Measurements from ENCODE around the gene IL34. TPM values are rescaled to one million over a fixed set of nuclear protein-coding genes. Genes with fewer than 3 reads are reported as not detected.

The IL34 gene
- total RNA-seq, 1 experiment from 2014 or later = 0.35 TPM

DNA sequence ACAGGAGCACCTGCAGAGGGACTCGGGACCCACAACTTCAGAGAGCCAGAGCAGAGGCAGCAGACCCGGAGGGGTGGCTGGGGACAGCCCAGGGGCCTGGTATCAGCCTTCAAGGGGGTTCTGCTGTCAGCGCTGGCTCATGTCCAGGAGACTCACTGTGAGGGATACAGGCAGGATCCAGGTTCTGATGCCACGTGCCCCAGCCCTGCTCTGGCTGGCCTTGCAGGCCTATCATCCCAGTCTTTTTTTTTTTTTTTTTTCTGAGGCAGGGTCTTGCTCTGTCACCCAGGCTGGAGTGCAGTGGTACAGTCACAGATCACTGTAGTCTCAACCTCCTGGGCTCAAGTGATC, 48.5 kb downstream of the IL34 start:
- Mint-ChIP-seq H3K4me3 (ENCODE audit: low read depth, unreplicated experiment) (no peak overlapping the region), H3K36me3 (ENCODE audit: insufficient read depth, unreplicated experiment) (peaks cover 17% of the 10 kb centered on the region), H3K27me3 (ENCODE audit: unreplicated experiment) (no peaks in the 10 kb centered on the region), H3K9me3 (ENCODE audit: low read depth, unreplicated experiment) (no peaks in the 10 kb centered on the region), H3K27ac (ENCODE audit: unreplicated experiment) (no peak overlapping the region), H3K4me1 (ENCODE audit: low read depth, unreplicated experiment) (peaks cover 24% of the 10 kb centered on the region)
- no peak for DNase-seq
- TF ChIP-seq, protein P1, sequence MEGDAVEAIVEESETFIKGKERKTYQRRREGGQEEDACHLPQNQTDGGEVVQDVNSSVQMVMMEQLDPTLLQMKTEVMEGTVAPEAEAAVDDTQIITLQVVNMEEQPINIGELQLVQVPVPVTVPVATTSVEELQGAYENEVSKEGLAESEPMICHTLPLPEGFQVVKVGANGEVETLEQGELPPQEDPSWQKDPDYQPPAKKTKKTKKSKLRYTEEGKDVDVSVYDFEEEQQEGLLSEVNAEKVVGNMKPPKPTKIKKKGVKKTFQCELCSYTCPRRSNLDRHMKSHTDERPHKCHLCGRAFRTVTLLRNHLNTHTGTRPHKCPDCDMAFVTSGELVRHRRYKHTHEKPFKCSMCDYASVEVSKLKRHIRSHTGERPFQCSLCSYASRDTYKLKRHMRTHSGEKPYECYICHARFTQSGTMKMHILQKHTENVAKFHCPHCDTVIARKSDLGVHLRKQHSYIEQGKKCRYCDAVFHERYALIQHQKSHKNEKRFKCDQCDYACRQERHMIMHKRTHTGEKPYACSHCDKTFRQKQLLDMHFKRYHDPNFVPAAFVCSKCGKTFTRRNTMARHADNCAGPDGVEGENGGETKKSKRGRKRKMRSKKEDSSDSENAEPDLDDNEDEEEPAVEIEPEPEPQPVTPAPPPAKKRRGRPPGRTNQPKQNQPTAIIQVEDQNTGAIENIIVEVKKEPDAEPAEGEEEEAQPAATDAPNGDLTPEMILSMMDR (IDR thresholded peaks at IDR 0.05; ENCODE audit: unreplicated experiment) = no peak
- CTCF ChIA-PET = interaction anchor here (1.1 kb wide), 1 partner anchor 27 kb away, joined by 3 read pairs; no protein-coding TSS in a partner anchor
- intact Hi-C loops (cut with micrococcal nuclease; ENCODE audit: unreplicated experiment) = no loop called here
- BruUV-seq (replicated peaks) = no TSS peak

DNA sequence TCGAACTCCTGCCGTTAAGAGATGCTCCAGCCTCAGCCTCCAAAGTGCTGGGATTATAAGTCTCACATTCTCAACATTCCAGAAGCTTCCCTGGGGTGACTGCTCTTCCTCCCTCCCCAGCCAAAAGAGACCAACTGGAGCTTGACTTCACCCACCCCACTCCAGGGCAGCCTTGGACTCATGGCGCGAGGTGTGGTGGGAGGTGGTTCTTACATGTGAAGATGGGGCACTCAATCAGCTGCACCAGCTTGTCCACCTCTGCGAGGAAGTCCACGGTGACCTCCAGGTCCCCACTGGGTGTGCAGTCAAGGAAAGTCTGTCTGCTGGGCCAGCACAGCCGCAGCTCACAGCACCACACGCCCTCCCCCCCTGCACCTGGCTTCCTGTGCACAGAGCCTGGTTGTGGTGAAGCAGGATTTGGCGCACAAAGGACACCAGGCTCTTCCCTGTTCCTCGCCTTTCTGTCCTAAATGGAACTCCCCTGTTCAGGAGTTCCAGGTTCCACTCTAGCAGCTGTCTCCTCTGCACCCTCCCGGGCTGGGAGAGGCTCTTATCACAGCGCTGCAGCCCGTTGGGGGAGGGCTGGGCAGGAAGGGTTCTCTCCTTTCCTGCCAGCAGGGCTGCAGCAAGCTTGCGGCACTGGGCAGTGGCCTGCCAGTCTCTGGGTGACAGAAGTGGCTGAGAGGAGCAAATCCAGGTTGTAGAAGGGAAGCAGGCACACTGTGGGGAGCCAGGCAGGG, 49.1 kb downstream of the IL34 start:
- H3K36me3 Mint-ChIP-seq (ENCODE audit: insufficient read depth, unreplicated experiment) = peaks cover 17% of the 10 kb centered on the region
- peak; percentile 54 for DNase-seq
- BruUV-seq (replicated peaks) = no TSS peak
- TF ChIP-seq, protein P1 (IDR thresholded peaks at IDR 0.05; ENCODE audit: unreplicated experiment) = no peak
- no peak overlapping the region for H3K4me3 Mint-ChIP-seq (ENCODE audit: low read depth, unreplicated experiment)
- H3K27me3 Mint-ChIP-seq (ENCODE audit: unreplicated experiment) = no peaks in the 10 kb centered on the region
- intact Hi-C loops (cut with micrococcal nuclease; ENCODE audit: unreplicated experiment) = no loop called here
- no peak overlapping the region for H3K27ac Mint-ChIP-seq (ENCODE audit: unreplicated experiment)
- no peaks in the 10 kb centered on the region for H3K9me3 Mint-ChIP-seq (ENCODE audit: low read depth, unreplicated experiment)
- CTCF ChIA-PET = interaction anchor here (0.6 to 1.1 kb wide), 3 partner anchors 12 to 72 kb away, joined by 3 to 4 read pairs (median 3); no protein-coding TSS in a partner anchor
- peaks cover 24% of the 10 kb centered on the region for H3K4me1 Mint-ChIP-seq (ENCODE audit: low read depth, unreplicated experiment)

DNA sequence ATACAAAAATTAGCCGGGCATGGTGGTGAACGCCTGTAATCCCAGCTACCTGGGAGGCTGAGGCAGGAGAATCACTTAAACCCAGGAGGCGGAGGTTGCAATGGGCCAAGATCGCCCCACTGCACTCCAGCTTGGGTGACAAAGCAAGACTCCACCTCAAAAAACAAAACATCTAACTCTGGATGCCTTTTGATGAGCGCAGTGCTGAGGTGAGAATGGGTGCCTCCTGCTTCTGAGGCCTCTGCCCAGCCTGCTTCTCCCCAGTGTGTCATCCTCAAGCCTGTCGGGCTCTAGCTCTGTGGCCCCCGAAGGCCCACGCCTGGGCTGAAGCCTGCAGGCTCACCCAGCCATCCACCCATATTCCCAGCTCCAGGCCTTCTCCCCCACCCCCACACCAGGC, 50.0 kb downstream of the IL34 start:
- no peak for DNase-seq
- Mint-ChIP-seq H3K9me3 (ENCODE audit: low read depth, unreplicated experiment) (no peaks in the 10 kb centered on the region), H3K4me3 (ENCODE audit: low read depth, unreplicated experiment) (no peak overlapping the region), H3K27me3 (ENCODE audit: unreplicated experiment) (no peaks in the 10 kb centered on the region), H3K27ac (ENCODE audit: unreplicated experiment) (no peak overlapping the region), H3K4me1 (ENCODE audit: low read depth, unreplicated experiment) (peaks cover 24% of the 10 kb centered on the region), H3K36me3 (ENCODE audit: insufficient read depth, unreplicated experiment) (peaks cover 17% of the 10 kb centered on the region)
- intact Hi-C loops (cut with micrococcal nuclease; ENCODE audit: unreplicated experiment) = no loop called here
- TF ChIP-seq, protein P1 (IDR thresholded peaks at IDR 0.05; ENCODE audit: unreplicated experiment) = no peak
- CTCF ChIA-PET = interaction anchor here (1.4 kb wide), 1 partner anchor 72 kb away, joined by 5 read pairs; no protein-coding TSS in a partner anchor
- no TSS peak for BruUV-seq (replicated peaks)

DNA sequence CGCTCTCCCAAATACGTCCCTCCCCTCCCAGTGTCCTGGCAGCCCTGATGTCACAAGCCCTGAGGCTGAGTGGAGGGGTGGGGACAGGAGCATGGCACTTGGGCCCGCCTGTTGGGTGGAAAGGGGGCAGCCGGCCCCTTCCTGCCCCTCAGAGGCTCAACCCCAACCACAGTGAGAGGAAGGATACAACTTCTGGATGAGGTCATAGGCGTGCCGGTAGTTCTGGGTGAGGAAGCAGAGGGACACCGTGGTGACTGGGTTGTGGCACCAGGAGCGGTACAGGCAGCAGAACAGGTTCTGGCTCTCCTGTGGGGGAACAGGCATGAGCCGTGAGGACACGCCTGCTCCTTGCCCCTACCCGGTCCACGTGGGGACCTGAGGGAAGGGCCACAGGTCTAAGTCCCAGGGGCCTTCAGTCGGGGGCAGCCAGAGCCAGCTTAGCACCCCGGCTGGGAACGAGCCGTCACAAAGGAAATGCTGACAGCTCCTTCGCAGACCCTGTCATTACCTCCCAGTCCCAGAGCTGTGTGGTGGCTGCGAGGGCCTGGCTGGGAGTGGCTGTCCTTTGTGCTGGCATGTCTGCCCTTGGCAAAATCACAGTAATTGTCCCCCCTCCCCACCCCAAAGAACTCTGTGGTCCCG, 50.7 kb downstream of the IL34 start:
- BruUV-seq (replicated peaks) = no TSS peak
- Mint-ChIP-seq H3K9me3 (ENCODE audit: low read depth, unreplicated experiment) (no peaks in the 10 kb centered on the region), H3K27ac (ENCODE audit: unreplicated experiment) (no peak overlapping the region), H3K4me3 (ENCODE audit: low read depth, unreplicated experiment) (no peak overlapping the region), H3K27me3 (ENCODE audit: unreplicated experiment) (no peaks in the 10 kb centered on the region), H3K4me1 (ENCODE audit: low read depth, unreplicated experiment) (peaks cover 24% of the 10 kb centered on the region), H3K36me3 (ENCODE audit: insufficient read depth, unreplicated experiment) (peaks cover 17% of the 10 kb centered on the region)
- DNase-seq = peak; percentile 71
- TF ChIP-seq, protein P1 (IDR thresholded peaks at IDR 0.05; ENCODE audit: unreplicated experiment) = no peak
- CTCF ChIA-PET = interaction anchor here (1.4 kb wide), 1 partner anchor 71 kb away, joined by 5 read pairs; no protein-coding TSS in a partner anchor
- intact Hi-C loops (cut with micrococcal nuclease; ENCODE audit: unreplicated experiment) = no loop called here
